Stimulated activated CD8-positive, alpha-beta memory T cell treated with anti-CD3 and anti-CD28 coated beads, Interleukin-4, amount 100 ng/mL, for 24 hours (primary cell): Measurements from ENCODE around the gene C16orf74.
A peak's percentile ranks its signal among the peaks of the same experiment; 100 is the strongest.

Source experiments
- DNase-seq: peaks from one replicate; pipeline ENCODE4 v3.0.0-alpha.2; 2020; ENCODE audit warnings: low read depth

C16orf74 gene

DNA sequence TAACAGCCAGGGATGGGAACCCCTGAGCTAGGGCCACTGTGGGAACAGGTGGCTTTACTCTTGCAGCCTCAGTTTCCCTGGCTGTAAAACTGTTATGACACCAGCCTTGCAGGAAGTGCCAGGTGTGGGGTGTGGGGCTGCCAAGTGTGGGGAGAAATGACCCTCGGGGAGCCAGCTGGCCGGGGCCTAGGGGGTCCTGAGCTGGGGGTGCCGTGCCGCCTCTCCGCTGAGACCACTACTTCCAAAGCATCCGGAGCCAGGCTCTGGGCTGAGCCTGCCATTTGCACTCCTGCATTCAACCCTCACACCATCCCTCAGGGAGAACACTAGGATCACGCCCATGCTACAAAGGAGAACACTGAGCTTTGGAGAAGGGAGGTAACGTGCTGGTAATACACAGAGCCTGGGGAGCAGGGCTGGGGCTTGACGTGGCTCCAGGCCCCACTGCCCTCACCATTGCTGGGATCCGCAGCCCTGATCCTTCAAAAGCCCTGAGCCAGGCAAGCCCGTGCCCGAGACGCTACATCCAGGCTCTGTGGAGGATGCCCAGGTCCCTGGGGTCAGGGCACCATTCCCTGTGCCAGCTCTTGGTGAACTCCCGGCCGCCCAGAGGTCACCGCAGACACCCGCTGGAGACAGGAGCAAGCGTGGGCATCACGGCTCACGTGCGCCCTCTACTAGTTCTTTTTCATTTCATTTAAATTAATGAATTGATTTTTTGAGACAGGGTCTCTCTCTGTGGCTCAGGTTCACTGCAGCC, 33.3 kb downstream of the C16orf74 start:
- peak; percentile 31 for DNase-seq

DNA sequence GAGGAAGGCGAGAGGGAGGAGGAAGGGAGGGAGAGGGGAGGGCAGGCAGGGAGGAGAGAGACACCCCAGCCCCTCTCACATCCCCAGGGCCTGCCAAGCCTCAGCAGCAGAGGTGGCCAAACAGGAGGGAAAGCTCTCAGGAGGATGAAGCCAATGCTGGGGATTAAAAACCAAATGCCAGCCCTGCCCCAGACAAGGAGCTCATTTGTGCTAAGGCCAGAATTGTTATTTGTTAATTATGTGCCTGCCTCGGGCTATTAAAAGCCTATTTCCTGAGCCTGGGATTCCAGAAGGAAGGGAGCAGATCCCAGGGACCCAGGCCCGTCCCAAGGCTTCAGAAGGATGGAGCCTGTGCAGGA, 34.2 kb downstream of the C16orf74 start:
- DNase-seq: no peak

DNA sequence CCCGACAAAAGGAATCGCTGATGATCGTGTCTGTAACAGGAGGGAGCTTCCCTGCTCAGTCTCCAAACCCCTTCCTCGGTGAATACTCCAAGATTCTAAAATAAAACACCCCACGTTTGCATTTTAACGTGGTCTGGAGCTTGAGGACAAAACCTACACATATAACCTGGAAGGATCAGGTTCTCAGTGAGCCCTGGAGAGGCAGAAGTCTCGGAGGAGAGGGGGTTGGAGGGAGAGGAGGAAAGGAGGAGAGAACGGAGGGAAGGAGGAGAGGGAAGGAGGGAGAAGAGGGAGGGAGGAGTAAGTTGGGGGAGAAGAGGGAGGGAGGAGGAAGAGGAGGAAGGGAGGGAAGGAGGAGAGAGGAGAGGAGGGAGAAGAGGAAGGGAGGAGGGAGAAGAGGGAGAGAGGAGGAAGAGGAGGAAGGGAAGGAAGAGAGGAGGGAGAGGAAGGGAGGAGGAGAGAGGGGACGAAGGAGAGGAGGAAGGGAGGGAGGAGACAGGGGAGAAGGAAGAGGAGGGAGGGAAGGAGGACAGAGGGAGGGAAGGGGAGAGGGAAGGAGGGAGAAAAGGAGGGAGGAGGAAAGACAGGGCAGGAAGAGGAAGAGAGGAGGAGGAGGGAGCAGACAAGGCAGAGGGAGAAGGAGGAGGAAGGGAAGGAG, 34.7 kb downstream of the C16orf74 start:
- no peak for DNase-seq

DNA sequence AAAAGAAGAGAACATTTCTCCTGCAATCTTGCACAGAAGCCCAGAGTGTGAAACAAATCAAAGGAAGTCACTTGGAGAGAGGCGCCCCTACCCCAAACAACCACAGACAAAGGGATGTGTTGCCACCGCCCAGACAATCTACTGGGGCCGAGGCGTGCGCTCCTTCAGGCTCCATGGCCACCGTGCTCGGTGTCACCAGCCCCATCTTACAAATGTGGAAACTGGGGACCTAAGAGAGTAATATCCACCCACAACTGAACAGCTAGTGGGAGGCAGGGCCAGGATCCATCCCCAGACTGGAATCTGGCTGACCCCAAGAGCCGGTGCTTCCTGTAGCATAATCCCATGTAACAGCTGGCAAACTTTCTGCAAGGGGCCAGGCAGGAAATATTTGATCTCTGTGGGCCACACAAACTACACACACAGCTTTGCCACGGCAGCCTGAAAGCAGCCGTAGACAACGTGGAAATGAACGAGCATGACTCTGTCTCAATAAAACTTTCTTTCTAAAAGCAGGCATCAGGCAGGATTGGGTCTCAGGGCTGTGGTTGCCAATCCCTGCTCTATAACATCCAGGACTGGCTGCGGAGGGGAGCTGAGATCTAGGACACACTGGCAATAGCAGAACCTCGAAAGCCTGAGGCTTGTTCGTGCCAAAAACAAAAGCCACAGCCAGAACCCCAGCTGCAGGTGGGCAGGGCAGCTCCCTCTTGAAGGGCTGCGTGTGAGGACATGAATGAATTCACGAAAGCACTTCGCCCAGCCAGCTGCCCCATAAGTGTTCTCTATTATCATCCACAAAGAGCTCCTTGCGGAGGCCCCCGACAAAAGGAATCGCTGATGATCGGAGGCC, 35.5 kb downstream of the C16orf74 start:
- DNase-seq: no peak

DNA sequence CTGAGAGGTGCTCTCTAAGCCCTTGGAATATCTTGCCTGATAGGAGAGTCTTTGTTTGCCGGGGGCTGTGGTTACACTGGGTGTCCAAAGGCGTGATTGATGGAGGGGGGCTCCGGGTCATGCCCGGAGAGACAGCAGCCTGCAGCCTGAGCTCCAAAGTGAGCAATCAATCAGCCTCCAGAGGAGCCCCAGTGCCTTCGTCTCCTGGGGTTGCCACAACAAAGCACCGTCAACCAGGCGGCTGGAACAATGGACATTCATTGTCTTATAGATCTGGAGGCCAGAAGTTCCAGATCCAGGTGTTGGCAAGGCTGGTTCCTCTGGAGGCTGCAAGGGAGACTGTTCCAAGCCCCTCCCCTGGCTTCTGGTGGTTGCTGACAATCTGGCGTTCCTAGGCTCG, 38.1 kb downstream of the C16orf74 start:
- DNase-seq: no peak

DNA sequence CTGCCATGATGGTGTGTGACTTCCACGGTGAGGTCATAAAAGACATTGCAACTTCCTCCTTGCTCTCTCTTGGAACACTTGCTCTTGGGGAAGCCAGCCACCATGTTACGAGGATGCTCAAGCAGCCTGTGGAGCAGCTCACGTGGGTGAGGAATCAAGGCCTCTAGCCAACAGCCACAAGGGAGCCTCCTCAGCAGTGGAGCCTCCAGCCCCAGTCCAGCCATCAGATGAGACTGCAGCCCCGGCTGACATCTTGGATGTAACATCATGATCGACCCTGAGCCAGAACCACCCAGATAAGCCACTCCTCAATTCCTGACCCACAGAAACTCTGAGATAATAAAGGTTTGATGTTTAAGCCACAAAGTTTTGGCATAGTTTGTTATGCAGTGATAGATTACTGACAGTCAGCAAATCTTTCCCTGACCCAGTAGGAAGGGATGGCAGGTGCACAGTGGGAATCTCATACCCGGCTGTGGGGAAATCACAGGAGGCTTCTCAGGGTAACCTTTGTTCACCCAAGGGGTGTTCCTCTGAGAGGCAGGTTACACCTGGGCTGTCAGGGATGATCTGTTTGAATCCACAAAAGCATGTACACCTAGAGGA, 38.8 kb downstream of the C16orf74 start:
- no peak for DNase-seq

DNA sequence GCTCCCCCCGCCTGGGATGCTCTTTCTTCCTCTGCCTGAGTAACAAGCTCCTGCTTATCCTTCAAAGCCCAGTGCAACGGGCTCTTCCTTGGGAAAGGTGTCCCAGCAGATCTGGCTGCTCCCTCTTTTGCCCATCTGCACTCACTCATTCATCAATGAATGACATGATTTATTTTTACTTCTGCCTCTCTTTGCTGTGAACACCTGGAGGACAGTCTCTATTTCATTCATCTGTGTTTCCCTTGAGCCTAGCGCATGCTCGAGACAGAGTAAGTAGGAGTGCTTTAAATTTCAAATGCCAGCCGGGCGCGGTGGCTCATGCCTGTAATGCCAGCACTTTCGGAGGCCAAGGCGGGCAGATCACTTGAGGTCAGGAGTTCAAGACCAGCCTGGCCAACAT, 40.2 kb downstream of the C16orf74 start:
- DNase-seq: no peak

DNA sequence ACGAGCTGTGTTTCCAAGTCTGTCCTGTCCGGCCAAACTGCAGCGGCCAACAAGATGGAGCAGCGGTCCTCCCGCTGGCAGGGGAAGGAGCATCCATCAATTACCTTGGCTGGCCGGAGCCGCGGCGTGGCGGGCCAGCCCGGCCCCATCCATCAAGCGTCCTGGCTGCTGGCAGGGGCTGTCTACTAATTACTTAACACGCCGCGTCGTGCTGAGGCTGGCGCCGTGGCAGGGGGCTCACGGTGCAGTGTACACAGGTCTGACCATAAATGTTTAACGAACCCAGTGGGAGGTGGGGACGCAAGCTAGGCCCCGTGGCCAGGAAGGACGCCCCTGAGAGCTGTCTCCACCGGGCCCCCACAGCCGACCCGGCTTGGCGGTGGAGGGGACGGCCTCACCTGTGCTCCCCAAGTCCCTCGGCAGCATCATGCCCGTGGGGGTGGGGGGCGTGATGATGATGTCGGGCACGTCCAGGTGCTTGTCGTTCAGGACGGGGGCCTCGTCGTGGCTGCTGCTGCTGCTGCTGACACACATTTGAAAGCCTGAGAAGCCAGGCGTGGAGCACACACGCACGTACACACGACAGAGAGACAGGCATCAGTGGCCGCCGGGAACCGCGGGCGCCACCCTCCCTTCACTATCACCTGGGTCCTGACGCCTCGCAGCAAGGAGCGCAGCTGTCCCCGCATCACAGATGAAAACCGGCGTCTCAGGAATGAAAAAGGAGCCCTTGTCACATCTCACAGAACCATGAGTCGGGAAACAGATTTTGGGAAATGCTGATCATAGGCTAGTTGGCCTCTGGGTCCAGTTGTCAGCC, 40.9 kb downstream of the C16orf74 start:
- DNase-seq: no peak

DNA sequence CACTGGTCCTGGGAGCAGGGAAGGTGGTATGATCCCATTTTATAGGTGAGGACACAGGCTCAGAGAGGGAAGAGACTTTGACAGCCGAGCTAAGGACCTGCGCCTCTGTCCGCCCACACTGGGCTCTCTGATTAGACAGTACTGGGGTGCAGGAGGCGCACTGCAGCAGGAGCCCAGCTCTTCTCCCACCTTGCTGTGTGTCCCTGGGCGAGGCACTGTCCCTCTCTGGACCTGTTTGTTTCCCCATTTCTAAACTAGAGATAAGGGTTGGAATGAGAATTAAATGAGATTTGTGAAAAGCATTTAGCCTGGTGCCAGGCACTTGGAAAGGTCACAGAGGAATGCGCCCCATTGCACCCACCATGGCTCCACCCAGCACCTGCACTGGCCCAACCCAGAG, 42.6 kb downstream of the C16orf74 start:
- no peak for DNase-seq

DNA sequence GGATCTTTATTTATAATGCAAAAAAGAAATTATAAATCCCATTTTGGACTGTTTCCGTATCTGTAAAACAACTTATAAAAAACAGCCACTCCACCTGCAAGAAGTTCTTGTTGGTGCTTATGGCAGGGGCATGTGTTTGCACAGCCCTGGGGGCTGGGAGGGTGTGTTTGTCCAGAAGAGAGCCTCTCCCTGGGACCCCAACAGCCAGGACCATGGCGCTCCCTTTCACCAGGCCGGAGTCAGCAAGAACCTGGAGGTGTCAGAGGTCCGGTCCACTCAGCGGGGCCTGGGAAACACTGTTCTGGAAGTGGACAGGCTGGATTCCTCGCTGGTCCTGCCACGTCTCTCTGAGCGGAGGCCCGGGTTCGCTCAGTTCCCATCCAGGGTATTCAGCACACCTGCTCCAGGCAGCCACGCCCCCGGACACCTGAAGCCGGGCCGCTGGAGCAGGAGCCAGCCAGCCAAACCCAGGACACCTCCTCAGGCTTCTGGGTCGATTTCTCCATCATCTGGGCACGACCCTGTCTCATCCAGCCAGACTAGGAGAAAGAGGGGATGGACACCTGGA, 43.3 kb downstream of the C16orf74 start:
- no peak for DNase-seq

DNA sequence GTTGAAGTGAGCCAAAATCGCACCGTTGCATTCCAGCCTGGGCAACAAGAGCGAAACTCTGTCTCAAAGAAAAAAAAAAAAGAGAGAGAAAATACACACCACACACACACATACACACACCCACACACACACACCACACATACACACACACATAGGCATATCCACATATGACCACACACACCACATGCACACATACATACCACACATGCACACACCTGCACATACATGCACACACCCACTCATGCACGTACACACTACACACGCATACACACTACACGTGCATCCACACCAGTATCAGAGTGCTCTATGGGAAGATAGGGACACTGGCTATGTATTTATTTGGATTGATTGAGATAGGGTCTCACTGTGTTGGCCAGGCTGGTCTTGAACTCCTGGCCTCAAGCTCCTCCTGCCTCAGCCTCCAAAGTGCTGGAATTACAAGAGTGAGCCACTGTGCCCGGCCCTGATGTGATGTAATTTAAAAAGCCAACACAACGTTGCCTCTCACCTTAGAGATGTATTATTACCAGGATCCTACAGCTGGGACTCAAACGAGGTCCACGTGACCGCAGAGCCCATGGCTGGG, 44.4 kb downstream of the C16orf74 start:
- no peak for DNase-seq

DNA sequence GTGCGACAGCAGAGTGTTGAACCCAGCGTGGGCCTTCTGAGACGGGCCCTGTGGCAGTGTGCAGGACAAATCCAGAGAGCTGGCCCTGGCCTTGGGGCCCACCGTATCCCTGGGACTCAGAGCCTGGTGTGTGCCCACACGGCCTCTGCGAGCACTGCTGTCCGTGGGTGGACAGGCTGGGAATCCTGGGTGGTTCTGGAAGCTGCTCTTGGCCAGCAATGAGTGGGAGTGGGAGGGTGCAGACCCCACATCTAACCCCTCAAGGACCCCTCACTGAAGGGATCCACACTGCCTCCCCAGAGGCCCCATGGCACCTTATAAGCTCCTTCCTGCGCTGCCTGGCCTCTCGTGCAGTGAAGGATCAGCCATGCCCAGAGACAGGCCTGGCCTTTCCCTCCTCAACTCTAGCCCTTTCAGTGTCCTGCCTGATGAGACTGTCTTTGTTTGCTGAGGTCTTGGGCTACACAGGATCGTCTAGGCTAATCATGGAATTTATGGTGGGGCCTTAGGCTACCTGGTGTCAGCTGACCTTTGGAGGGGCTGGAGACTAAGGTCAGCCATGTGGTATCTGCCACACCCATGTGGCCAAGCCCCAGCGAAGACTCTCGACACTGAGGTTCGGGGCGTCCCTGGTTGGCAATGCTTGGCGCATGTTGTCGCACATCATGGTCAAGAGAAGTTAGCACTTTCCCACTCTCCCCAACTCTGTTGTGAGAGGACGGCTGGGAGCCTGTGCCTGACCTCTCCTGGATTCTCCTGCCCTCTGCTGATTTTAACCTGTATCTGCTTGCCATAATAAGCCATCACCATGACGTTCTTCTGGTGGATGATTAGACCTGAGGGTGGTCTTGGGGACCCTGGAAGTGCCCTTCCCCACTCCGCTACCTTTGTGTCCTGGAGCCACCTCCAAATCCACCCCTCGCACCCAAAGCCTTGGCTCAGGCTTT, 45.7 kb downstream of the C16orf74 start:
- DNase-seq: no peak

DNA sequence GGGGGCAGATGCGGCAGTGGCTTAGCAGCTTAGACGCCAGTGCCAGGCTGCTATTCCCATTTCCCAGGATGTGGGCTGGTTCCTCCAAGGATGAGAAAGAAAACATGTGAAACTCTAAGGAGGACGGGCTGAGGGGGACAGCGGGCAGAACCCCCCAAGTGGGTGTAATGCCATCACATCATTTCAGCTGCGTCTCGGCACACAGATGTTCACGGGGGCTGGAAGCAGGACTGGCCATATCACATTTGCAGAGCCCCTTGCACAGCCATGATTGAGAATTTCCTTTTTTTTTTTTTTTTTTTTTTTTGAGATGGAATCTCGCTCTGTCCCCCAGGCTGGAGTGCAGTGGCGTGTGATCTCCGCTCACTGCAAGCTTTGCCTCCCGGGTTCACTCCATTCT, 46.9 kb downstream of the C16orf74 start:
- no peak for DNase-seq

DNA sequence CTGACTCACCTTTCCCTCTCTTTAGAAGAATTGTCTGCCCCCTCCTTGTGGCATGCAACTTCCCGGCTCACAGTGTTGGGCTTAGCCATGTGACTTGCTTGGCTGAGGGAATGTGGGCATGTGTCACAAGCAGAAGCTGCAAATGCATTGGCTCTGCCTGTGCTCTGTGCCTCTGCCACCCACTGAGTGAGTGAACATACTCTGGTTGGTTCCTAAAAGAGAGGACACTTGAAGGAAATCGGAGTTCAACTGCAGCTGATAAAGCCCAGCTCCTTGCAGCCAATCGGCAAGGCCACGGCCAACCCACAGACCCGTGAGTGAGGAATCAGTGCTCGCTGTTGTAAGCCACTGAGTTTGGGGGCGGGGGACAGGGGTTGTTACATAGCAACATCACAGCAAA, 51.3 kb downstream of the C16orf74 start:
- DNase-seq: no peak

DNA sequence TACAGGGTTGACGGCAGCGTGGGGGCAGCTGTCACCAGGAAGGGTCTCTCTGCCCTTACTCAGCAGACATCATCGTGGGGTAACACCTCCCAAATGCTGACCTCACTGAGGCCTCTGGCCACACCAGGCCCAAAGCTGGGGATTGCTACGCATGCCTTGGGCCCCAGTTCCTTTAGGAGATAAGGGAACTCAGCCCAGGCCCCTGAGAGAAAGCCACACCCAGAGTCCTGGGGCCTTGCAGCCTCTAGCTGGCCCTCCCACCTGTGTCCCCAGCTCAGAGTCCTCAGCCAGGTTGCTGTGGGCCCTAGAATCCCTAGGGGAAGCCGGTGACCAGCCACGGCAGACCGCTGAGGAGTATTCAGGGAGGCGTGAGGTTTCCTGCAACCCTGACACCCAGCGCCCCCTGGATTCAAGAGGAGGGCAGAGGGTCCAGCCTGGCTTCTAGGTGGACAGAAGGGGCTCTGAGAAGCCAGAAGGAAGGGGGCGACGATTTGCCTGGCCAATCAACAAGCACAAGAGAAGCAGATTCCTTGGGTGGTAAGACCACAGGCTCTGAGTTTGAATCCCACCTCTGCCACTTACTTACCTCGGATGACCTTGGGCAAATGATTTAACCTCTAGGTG, 51.8 kb downstream of the C16orf74 start:
- DNase-seq: no peak

DNA sequence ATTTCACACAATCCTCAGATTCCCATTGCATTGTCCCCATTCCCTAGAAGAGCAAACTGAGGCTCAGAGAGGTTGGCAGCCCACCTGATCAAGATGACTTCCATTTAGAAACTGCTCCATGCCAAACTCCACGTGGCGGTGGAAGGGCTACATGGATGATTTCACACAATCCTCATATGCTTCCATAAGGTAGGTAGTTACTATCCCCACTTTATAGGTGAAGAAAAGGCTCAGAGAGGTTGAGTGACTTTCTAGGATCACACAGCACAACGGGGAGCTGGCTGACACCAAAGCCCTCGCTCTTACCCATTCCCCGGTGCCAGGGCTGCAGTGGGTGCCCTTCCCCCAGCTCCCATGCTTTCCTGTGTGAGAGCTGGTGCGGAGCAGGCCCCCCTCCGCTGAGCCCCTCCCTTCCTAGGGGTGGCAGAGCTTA, 52.4 kb downstream of the C16orf74 start:
- DNase-seq: no peak

DNA sequence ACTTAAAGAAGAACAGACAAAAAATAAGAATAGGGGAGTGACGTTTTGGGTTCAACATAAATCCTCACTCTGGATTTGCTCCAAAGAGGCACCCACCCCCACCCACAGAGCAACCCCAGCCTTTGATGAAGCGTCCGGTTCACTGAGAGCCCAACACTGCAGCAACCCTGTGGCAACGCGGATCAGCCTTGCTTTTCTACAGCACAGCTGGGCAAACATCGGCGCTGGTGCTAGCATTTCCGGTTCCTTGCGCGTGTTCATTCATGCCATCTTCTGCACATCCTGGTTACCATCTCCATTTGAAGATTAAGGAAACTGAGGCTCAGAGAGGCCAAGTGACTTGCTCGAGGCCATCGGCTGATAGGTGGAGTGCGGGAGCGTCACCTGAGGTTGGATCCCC, 53.5 kb downstream of the C16orf74 start:
- no peak for DNase-seq

DNA sequence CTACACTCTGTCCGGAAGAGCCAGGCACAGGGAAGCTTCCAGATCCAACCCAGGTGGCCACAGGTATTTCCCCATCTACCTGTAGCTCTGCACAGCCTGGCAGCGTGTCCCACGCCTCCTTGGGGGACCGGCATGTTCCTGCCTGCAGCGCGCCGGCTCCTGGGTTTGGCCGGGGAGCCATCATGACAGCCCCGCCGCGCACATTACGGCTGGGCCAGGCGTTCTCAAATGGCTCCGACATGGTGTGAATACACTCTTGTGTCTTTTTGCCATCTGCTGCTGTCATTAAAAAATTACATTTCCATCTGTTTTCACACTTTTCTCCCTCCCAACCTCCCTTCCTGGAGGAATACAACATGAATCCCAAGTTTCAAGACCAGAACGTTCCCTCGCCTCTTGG, 54.1 kb downstream of the C16orf74 start:
- no peak for DNase-seq
